Measurements from ENCODE around the gene GNLY. TPM values are rescaled to one million over a fixed set of nuclear protein-coding genes. Genes with fewer than 3 reads are reported as not detected.

Gene GNLY
- total and polyA plus RNA-seq, 9 of the 15 experiments (the other 6 are each of a cell fraction or from before 2014, with no cell fraction given) = not detected

GRCh38 chr2:85728883-85729824 lies 35.0 kb downstream of the GNLY start (continued):
- TF ChIP-seq FOXM1 (IDR thresholded peaks at IDR 0.05; ENCODE audit: low read depth) (no peak), FOXM1 (CRISPR knock-in tag; IDR thresholded peaks at IDR 0.05; ENCODE audit: low read depth) (no peak), ZNF140 (CRISPR knock-in tag; IDR thresholded peaks at IDR 0.05) (no peak), ZBTB33 (CRISPR knock-in tag; IDR thresholded peaks at IDR 0.05) (no peak), RAD21 (CRISPR knock-in tag; conservative IDR thresholded peaks at IDR 0.05 in 1 of 2, IDR thresholded peaks at IDR 0.05 in 1 of 2) (peak; percentile 88 to 94), HMG20A (CRISPR knock-in tag; conservative IDR thresholded peaks at IDR 0.05) (no peak), RUNX1 (IDR thresholded peaks at IDR 0.05; ENCODE audit: low read depth) (no peak), ZNF444 (CRISPR knock-in tag; IDR thresholded peaks at IDR 0.05) (no peak), GATAD2A (IDR thresholded peaks at IDR 0.05) (no peak), MECOM (CRISPR knock-in tag; IDR thresholded peaks at IDR 0.05) (no peak)
- TF ChIP-seq, protein P1, sequence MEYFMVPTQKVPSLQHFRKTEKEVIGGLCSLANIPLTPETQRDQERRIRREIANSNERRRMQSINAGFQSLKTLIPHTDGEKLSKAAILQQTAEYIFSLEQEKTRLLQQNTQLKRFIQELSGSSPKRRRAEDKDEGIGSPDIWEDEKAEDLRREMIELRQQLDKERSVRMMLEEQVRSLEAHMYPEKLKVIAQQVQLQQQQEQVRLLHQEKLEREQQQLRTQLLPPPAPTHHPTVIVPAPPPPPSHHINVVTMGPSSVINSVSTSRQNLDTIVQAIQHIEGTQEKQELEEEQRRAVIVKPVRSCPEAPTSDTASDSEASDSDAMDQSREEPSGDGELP (CRISPR knock-in tag; IDR thresholded peaks at IDR 0.05; ENCODE audit: borderline replicate concordance) = peak; percentile 52; the same call in 1 of the 2 replicates
